Measurements from ENCODE around the gene ZNF300.
A peak's percentile ranks its signal among the peaks of the same experiment; 100 is the strongest.
"Not testable (repeated sequence)": the region's sequence is repeated elsewhere in the genome, so short reads cannot be mapped to it uniquely, and the experiment has no call there.

Gene ZNF300

DNA sequence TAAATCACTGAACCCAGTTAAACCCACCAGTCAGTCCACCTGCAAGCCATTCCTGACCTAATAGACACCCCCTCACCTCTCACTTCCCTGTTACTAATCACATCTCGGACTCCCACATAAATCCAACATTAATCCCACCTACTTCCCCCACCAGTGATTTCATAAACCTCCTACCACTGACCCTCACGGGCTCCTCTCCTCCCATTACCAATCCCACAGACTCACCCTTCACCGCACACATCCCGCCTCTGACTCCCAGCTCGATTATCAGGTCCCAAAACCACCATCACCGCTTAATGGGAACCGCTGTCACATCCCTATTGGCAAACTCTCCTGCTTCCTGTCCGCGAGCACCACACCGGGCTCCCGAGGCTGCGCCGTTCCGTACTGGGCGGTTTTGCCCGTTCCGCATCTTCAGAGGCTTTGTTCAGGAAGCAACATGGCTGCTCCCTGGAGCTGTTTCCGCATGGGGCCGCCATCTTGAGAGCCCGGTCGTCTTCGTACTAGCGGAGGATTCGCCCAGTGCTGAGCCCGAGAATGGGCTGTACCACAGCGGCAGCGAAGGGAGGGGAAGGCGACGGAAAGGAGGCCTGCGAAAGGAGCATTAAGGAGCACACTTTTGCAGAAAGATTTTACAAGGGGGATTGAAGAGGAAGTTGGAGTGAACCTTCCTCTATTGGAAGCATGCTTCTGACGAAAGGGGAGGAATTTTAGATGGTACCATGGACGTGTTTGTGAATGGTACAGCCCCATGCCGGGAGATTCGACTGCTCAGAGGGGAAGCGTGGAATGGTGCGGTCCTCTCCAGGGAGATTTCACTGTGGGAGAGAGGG, at the start of gene ZNF300:
TSS of gene ZNF300 (minus strand) at position 502 of the 833 bp plus-strand sequence. CDS start 1,825 bp downstream, outside the sequence.
- DNase-seq = peak; percentile 84 to 95

DNA sequence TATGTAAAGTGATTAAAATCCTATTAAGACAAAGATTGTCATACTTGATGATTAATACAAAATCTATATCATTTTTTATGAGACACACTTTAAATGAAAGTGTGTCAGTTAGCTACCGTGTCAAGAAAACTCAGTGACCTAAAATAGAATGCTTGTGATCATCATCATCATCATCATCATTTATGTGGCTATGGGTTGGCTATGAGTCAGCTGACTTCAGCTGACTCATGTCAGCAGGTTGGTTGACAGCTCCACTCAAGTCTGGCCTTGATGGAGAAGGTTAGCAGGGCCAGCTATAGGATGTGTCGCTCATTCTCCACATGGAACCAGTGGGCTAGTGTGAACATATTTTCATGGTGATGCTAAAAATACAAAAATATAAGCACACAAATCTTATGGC, 43.8 kb upstream of the ZNF300 start:
- DNase-seq = no peak

DNA sequence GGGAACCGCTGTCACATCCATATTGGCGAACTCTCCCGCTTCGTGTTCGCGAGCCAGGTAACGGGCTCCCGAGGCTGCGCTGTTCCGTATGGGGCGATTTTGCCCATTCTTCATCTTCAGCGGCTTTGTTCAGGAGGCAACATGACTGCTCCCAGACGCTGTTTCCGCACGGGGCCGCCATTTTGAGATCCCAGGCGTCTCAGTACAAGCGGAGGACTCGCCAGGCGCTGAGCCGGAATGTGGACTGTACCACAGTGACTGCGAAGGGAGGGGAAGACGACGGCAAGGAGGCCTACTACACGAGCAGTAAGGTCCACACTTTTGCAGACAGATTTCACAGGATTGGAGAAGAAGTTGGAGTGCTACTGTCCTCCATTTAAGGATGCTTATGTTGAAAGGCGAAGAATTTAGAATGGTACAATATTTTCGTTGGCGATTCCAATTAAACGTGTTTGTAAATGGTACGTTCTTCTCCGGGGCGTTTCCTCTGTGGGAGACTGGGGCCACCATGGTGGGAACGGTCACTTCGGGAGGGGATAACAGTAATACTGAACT, 41.6 kb upstream of the ZNF300 start:
- DNase-seq = no peak

DNA sequence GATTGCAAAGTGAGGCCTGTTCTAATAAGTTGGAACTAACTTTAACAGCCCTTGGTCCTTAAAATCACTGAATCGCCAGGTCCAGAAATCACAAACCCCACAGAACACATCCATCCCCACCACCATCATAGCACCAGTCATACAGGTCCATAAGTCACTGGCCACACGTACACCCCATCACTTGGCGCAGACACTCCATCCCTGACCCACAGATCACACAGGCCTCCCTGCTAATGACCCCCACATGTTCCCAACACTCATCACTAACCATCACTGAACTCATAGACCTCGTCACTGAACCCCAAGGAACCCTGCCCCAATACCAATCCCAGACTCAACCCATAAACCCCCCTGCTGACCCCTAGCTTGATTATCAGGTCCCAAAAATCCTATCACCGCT, 41.2 kb upstream of the ZNF300 start:
- DNase-seq = no peak

DNA sequence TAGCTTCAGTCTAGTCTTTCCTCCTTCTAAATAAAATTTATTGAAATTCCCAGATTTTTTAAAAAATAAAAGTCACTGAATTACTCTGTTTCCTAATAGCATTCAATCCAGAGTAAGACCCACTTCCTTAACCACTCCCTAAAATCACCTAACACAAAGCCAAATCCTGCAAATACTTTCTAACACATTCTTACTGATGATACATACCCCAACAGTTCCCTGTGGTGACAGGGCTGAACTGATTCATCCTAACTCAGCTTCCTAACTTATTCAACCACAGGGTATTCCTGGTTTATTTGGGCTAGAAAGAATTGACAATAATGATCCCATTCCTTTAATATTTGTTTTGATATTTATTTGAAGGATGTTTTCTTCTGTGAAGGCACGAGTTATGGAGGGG, 40.7 kb upstream of the ZNF300 start:
- DNase-seq = no peak

DNA sequence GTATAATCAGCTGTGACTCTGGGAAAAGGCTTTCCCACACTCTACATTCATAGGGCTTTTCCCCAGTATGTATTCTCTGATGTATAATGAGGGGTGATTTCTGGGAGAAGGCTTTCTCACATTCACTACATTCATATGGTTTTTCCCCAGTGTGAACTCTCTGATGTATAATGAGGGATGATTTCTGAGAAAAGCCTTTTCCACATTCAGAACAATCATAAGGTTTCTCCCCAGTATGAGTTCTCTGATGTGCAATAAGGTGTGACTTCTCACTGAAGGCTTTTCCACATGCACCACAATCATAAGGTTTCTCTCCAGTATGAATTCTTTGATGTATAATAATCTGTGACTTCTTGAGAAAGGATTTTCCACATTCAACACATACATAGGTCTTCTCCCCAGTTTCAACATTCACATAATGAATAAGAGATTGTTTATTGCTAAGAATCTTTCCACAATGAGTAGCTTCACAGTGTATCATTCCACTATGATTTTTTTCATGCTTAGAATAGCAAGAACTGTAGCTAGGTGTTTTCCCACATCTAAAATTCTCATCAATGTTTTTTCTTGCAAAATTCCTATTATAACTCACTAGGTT, 26.7 kb upstream of the ZNF300 start:
- no peak for DNase-seq

DNA sequence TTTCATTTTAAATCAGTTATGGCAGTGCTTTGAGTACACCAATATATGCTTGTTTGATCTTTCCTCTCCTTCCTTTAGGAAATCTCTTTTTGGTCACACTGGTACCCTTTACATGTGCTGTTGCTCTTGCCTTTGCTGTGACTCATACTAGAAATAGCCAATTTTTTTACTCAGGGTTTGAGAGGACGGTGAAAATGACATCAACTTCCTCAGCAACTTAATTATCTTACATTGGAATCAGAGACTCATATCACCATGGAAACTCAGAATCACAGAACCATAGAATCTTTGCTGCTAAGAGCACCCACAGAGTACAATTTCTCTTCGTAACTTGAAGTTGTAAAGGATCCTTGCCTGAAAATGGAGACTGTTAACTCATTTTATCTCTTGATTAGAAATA, 13.8 kb upstream of the ZNF300 start:
- DNase-seq = no peak

DNA sequence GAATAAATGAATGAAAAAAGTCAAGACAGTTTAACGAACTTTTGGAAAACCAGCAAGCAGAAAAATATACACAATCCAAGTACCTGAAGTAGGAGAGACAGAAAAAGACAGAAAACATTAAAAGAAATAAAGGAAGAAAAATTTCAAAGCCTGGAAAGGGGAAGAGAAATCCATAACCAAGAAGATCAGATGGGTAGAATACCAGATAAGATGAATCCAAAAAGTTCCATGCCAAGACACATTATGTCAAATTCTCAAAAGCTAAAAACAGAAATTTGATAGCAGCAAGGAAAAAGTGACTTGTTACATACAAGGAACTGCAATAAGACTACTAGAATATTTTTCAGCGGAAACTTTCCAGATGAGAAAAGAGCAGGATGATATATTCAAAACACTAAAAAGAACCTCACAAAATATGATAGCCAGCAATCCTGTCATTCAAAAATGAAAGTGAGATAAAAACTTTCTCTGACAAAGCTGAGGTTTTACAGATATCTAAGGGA, 7.6 kb upstream of the ZNF300 start:
- DNase-seq = no peak

- DNase-seq = no peak
Measured at GRCh38 chr5:150905312-150905683, 518 bp upstream of the ZNF300 start.

GRCh38 chr5:150901446-150901845, 3.3 kb downstream of the ZNF300 start:
- DNase-seq = no peak

GRCh38 chr5:150895431-150896428, 9.1 kb downstream of the ZNF300 start:
- DNase-seq = no peak

- DNase-seq = no peak
Measured at GRCh38 chr5:150879358-150879757, 25.4 kb downstream of the ZNF300 start.

DNA sequence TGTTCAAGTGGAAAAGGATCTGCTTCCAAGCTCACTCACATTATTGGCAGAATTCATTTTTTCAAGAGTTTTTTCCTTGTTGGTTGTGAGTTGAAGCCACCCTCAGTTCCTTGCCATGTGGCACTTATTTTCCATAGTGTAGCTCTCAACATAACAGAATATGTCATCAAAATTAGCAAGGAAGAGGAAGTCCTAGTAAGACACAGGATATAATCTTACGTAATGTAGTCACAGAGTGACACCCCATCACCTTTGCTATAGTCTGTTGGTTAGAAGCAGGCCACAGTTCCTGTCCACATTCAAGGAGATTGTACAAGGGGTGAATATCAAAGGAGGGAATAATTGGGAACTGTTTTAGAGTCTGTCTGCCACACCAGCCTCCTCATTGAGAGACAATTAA, 42.7 kb downstream of the ZNF300 start:
- no peak for DNase-seq

GRCh38 chr5:150860246-150860821, 44.4 kb downstream of the ZNF300 start:
- no peak for DNase-seq

- DNase-seq = not testable (repeated sequence)
Measured at GRCh38 chr5:150856700-150857099, 48.1 kb downstream of the ZNF300 start.

DNA sequence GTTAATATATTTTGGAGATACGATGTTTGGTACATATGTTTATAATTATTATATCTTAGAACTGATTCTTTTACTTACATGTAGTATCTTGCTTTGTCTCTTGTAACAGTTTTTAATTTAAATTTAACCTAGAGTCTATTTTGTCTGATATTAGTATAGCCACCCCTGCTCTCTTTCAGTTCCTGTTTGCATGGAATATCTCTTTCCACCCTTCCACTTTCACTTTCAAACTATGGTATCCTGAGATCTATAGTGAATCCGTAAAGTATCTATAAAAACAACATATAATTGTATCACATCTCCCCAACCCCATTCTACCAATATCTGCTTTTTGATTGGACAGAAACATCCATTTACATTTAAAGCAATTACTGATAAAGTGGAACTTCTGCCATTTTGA, 51.2 kb downstream of the ZNF300 start:
- DNase-seq = no peak

GRCh38 chr5:150851039-150851438, 53.7 kb downstream of the ZNF300 start:
- DNase-seq = no peak

- no peak for DNase-seq
Measured at GRCh38 chr5:150848271-150848670, 56.5 kb downstream of the ZNF300 start.

DNA sequence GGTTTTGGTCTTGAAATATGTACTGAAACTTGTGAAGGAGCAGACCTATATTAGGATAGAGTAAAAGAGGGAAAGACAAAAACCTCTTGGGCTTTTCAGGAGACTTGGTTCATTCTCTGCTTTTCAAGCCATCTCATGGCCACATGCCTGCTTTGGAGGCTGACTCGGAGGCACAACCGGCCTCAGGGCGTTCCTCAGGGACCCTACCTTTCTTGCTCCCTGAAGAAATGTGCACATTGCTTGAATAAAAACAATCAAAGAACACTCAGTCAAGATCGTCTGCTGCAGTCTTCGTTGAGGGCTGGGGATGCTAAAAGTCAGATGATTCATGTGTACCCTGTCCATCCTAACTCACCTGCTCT, 57.5 kb downstream of the ZNF300 start:
- DNase-seq = no peak

GRCh38 chr5:150846654-150847333, 58.0 kb downstream of the ZNF300 start:
- peak; percentile 27 to 69 for DNase-seq

GRCh38 chr5:150846308-150846653, 58.5 kb downstream of the ZNF300 start, which contains the start of gene IRGM:
Gene IRGM, plus strand, starts transcription at chr5:150846521. Its CDS starts 1,603 bp downstream, at chr5:150848124.
- not testable (repeated sequence) for DNase-seq

All from NCI-H446 (cell line).